Progenitor cell of endocrine pancreas (in vitro differentiated cells): ENCODE data around the gene DUS1L. TPM values are rescaled to one million over a fixed set of nuclear protein-coding genes. Genes with fewer than 3 reads are reported as not detected.

Experiments
- DNase-seq: peaks from one replicate; pipeline ENCODE4 v3.0.0; 2021; ENCODE audit warnings: low spot score; ENCODE audit not compliant: unreplicated experiment
- H3K27ac Mint-ChIP-seq: 2 replicates; pipeline ENCODE4 v1.8.0; 2021; ENCODE audit warnings: mild to moderate bottlenecking, moderate library complexity, mixed read lengths
- H3K27me3 Mint-ChIP-seq: 2 replicates; pipeline ENCODE4 v1.8.0; 2021; ENCODE audit warnings: mixed read lengths
- H3K36me3 Mint-ChIP-seq: 2 replicates; pipeline ENCODE4 v1.8.0; 2022; ENCODE audit warnings: mixed read lengths; ENCODE audit not compliant: insufficient read depth
- H3K4me1 Mint-ChIP-seq: 2 replicates; pipeline ENCODE4 v1.8.0; 2021; ENCODE audit warnings: low read depth, mixed read lengths
- H3K4me3 Mint-ChIP-seq: 2 replicates; pipeline ENCODE4 v1.8.0; 2021; ENCODE audit warnings: low read depth, mild to moderate bottlenecking, moderate library complexity, mixed read lengths
- H3K9me3 Mint-ChIP-seq: 2 replicates; pipeline ENCODE4 v1.8.0; 2021; ENCODE audit warnings: low read depth, mixed read lengths
- total RNA-seq: library from RNA; stranded (reverse); gene quantifications from 2 replicates; pipeline ENCODE4 v1.2.1, GENCODE V29; 2021
- TF ChIP-seq, protein P1 (sequence below): fragments of 200-600 bp; sonication (generic); IDR thresholded peaks from one replicate; pipeline ENCODE4 v1.5.0; 2021; ENCODE audit warnings: antibody characterized with exemption, mild to moderate bottlenecking; ENCODE audit not compliant: unreplicated experiment

DUS1L gene
- total RNA-seq, 1 donor from 2014 or later, result 93.8 TPM

DNA sequence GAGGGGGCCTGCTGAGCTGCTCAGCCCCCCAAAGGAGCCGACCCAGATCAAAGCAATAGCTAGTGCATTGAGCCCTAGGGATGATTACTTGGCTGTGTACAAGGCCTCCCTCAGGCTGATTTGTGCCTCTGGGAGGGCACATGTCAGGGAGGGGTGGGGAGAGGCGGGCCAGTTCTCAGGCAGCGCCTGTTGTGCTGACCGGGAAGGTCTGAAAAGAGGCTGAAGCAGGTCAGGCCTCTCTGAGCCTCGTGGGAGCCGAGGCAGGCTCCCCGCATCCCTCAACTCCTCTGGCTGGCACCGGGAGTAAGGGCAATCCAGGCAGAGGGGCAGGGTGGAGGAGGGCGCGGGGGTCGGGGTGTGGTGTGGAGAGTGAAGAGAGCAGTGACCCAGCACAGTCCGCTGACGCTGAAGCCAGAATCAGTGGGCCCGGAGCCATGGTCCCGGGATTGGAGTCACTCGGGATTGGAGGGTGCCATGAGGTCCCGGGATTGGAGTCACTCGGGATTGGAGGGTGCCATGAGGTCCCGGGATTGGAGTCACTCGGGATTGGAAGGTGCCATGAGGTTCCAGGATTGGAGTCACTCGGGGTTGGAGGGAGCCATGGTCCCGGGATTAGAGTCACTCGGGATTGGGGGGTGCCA, 31.1 kb downstream of the DUS1L start:
- peaks cover 4% of the 10 kb centered on the region for H3K4me1 Mint-ChIP-seq
- no peak for DNase-seq
- H3K27ac Mint-ChIP-seq, result no peak overlapping the region
- no peak overlapping the region for H3K4me3 Mint-ChIP-seq
- H3K9me3 Mint-ChIP-seq, result no peaks in the 10 kb centered on the region
- TF ChIP-seq, protein P1, sequence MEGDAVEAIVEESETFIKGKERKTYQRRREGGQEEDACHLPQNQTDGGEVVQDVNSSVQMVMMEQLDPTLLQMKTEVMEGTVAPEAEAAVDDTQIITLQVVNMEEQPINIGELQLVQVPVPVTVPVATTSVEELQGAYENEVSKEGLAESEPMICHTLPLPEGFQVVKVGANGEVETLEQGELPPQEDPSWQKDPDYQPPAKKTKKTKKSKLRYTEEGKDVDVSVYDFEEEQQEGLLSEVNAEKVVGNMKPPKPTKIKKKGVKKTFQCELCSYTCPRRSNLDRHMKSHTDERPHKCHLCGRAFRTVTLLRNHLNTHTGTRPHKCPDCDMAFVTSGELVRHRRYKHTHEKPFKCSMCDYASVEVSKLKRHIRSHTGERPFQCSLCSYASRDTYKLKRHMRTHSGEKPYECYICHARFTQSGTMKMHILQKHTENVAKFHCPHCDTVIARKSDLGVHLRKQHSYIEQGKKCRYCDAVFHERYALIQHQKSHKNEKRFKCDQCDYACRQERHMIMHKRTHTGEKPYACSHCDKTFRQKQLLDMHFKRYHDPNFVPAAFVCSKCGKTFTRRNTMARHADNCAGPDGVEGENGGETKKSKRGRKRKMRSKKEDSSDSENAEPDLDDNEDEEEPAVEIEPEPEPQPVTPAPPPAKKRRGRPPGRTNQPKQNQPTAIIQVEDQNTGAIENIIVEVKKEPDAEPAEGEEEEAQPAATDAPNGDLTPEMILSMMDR, result no peak
- peaks cover 14% of the 10 kb centered on the region for H3K27me3 Mint-ChIP-seq
- peaks cover 7% of the 10 kb centered on the region for H3K36me3 Mint-ChIP-seq

DNA sequence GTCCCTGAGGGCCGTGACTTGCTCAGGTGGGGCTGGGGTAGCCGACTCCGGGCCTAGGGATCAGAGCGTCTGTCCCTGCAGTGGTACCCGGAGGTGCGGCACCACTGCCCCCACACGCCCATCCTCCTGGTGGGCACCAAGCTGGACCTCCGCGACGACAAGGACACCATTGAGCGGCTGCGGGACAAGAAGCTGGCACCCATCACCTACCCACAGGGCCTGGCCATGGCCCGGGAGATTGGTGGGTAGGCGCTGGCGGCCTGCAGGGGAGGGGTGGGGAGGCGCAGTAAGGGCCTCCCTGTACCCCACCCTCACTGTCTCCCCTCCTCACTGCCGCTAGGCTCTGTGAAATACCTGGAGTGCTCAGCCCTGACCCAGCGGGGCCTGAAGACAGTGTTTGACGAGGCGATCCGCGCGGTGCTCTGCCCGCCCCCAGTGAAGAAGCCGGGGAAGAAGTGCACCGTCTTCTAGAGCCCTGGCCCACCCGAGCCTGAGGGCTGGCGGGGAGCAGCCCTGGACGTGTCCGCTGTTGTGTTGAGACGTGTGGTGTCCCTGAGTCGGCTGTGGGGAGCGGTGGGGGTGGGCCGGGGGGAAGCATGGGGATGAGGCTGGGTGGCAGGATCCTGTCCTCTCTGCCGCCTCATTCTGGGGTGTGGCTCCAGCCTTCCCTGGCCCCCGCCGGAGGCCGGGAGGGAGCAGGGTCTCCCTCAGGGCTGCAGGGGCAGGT, 32.1 kb downstream of the DUS1L start:
- Mint-ChIP-seq H3K27me3 (peaks cover 8% of the 10 kb centered on the region), H3K4me1 (peaks cover 4% of the 10 kb centered on the region), H3K4me3 (no peak overlapping the region), H3K27ac (no peak overlapping the region), H3K9me3 (no peaks in the 10 kb centered on the region), H3K36me3 (peaks cover 9% of the 10 kb centered on the region)
- DNase-seq, result no peak
- TF ChIP-seq, protein P1, result no peak

DNA sequence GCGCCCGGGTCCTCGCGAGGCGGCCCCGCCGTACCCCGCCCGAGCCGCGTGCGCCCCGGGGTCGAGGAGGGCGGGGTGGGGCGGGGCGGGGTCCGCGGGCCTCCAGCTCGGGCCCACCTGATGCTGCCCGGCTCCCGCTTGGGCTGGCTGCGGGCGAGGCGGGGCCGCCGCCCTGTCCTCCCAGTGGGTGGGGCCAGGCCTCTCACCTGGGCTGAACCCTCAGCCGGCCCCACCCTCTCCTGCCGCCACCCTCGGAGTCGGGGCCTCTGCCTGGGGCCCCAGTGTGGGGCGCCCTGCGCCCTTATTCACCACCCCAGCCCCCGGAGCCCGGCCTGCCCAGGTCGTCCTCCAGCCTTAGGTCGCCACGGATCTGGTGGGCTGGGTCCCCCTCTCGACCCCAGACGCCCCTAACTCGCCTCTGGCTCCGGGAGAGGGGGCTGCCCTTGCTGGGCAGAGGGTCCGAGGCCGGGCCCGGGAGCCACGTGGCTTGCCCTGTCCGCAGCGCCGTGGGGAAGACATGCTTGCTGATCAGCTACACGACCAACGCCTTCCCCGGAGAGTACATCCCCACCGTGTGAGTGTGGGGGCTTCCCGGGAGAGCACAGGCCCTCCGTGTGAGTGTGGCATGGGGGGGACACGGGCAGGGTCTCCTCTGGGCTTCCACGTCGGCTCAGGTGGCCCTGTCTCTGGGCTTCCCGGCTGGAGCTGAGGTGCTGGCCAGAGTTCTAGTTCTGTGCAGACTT, 33.5 kb downstream of the DUS1L start:
- no peak overlapping the region for H3K27ac Mint-ChIP-seq
- H3K4me1 Mint-ChIP-seq, result peaks cover 3% of the 10 kb centered on the region
- H3K36me3 Mint-ChIP-seq, result peaks cover 13% of the 10 kb centered on the region
- no peaks in the 10 kb centered on the region for H3K9me3 Mint-ChIP-seq
- TF ChIP-seq, protein P1, result no peak
- H3K4me3 Mint-ChIP-seq, result peak overlapping the region; percentile 62
- peaks cover 8% of the 10 kb centered on the region for H3K27me3 Mint-ChIP-seq
- no peak for DNase-seq

DNA sequence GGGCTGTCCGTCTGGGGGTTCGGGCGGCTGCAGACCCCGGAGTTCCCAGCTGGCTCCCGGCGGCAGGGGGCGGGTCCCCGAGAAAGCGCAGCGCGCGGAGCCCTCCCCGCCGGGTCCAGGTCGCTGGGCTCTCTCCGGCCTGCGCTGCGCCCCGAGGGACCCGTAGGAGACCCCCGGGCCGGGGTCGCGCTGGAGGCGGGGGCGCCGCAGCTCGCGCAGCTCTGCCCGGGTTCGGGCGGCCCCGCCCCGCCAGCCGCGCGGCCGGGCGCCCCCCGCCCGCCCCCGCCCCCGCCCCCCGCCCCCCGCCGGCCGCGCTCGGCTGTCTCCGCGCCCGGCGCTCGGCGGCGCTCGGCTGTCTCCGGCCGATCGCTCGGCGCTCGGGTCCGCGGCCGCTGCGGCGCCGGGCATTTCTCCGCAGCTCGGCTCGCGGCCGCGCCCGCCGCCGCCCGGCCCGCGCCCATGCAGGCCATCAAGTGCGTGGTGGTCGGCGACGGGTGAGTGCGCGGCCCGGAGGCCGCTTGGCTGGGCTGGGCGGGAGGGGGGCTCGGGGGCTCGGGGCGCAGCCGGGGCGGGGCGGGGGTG, 34.2 kb downstream of the DUS1L start, which contains the start of gene RAC3:
TSS of gene RAC3 (plus strand) at position 376 of the 582 bp plus-strand sequence. CDS start at position 460, 84 bp downstream.
- Mint-ChIP-seq H3K27ac (peak within 1 kb of the TSS; percentile 52), H3K4me1 (peaks cover 1% of the 10 kb centered on the region), H3K4me3 (peak within 1 kb of the TSS; percentile 73), H3K9me3 (no peaks in the 10 kb centered on the region), H3K36me3 (peaks cover 14% of the 10 kb centered on the region), H3K27me3 (peaks cover 8% of the 10 kb centered on the region)
- DNase-seq, result no peak
- TF ChIP-seq, protein P1, result no peak
